HT-29 (cell line): ENCODE results near the gene PRMT9. TPM values are rescaled to one million over a fixed set of nuclear protein-coding genes. Genes with fewer than 3 reads are reported as not detected.

Experiments
- DNase-seq: peaks from one replicate; pipeline ENCODE4 v3.0.0-alpha.2; 2015; ENCODE audit warnings: low spot score
- total RNA-seq: library from RNA; depleted of rRNA; stranded (reverse); fragments of >200 nt; shearing (Covaris generic); gene quantifications from 2 replicates; pipeline ENCODE4 v1.2.3, GENCODE V29; 2014; rRNA removed

The PRMT9 gene
- total RNA-seq = 2.4 and 3.8 TPM in 2 replicates

- peak; percentile 83 for DNase-seq
These were observed at the start of gene PRMT9 for GRCh38 chr4:147683717-147684700. Gene PRMT9, minus strand, starts transcription at chr4:147684163. Its CDS starts 176 bp downstream, at chr4:147683987.

DNA sequence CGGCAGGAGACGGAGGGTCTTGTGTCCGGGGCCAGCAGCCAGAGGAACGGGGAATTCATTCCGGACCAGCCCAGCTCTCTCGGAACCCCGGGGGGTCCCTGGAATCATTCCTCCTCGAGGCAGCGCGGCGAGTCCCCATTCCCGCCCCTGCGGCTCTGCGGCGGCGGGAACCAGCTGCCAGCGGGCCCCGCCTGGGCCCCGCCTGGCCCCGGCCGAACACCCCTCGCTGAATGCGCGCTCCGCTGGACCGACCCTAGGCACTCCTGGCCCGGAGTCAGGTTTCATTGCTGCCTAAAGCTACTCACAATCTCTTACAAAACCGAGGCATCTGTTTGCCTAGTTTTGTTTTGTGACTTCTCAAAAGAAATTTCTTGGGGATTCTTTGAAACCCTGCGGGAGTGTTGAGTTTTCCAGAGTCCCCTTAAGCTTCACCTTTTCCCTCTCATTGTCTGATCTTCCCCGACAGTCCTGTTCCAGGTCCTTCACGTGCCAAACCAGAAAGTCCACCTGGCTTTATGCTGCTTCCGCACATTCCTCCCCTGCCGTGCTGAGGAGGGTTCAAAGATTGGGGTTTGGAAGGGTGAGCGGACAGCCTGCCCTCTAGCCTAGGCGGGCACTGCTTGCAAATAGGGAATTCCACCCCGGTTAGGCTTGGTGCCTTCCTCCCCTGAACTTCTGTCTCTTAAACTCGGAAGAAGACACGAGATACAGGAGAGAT is 48.7 kb upstream of the PRMT9 start:
- DNase-seq = peak; percentile 34

DNA sequence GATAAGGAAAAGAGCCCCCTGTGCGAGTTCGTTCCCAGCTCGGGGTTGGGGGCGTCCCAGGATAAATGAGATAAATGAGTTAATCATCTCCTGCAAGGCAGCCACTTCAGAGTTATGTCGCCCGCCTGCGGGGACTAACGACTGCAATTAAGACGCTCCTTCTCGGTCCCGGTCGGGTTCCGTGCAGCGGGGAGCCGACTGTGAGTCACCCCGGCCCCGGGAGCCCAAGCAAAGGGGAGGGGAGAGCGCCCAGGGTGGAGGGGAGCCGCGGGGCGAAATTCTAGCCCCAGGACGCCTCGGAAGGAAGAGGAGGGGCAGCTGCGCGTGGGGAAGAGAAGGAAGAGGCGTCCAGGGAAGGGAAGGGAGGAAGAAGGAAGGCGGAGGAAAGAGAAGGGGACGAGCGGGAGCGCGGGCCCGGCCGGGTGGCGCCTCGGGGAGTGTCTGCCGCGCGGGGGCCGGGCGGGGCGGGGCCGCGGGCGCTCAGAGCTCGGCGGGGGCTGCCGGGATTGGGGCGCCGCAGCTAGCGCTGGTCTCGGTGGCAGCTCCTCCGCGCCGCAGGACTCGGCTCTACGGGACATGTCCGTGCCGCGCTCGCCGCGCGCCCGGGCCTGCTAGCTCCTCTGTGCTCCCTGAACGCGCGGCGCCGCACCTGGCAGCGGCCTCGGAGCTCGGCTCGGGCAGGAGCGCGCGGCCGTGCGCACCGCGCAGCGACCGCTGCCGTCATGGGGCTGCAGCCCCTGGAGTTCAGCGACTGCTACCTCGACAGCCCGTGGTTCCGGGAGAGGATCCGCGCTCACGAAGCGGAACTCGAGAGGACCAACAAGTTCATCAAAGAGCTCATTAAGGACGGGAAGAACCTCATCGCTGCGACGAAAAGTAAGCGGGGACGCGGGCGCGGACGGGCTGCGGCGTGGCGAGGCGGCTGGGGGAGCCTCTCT is 47.9 kb upstream of the PRMT9 start, which contains the start of gene ARHGAP10:
Gene ARHGAP10 (plus strand): TSS at position 509 of the 938 bp plus-strand sequence. CDS start 214 bp downstream, at position 723.
- DNase-seq = peak; percentile 54

GRCh38 chr4:147730333-147730732 is 46.4 kb upstream of the PRMT9 start:
- DNase-seq = no peak

- DNase-seq = no peak
These were observed 43.6 kb upstream of the PRMT9 start for GRCh38 chr4:147727476-147728028.

DNA sequence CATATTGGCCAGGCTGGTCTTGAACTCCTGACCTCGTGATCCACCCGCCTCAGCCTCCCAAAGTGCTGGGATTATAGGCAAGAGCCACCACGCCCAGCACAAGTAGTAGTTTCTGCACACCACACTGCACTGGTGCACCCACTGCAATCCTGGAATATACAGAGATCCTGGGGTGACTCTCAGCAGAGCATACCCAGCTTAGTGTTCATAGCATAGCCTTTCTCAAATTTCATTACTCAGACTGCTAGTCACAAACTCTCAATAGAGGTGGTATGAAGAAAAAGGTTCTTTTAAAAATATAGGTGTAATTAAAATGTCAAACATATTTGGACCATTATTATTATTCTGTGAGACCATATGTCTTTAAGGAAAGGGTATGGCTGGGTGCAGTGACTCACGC is 41.7 kb upstream of the PRMT9 start:
- no peak for DNase-seq

GRCh38 chr4:147724468-147725201 is 40.7 kb upstream of the PRMT9 start:
- no peak for DNase-seq

DNA sequence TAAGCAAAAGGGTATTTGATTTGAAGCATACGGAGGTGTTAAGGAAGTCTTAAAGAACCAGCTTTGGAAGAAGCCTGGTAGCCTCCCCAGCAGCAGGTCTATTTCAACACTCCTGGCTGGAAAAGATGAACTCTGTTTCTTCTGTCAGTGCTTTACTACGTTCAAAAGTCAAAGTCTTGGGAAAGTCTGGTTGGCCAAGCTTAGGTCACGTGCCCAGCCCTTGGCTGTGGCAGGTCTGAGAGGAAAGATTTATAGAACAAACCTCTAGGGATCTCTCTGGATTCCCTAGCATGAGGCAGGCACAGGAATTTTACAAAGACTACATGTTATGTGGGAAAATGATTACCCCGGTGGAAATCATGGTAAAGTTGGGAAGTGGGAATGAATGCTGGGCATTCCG is 39.4 kb upstream of the PRMT9 start:
- DNase-seq = no peak

- DNase-seq = no peak
These were observed 33.9 kb upstream of the PRMT9 start for GRCh38 chr4:147717878-147718277.

DNA sequence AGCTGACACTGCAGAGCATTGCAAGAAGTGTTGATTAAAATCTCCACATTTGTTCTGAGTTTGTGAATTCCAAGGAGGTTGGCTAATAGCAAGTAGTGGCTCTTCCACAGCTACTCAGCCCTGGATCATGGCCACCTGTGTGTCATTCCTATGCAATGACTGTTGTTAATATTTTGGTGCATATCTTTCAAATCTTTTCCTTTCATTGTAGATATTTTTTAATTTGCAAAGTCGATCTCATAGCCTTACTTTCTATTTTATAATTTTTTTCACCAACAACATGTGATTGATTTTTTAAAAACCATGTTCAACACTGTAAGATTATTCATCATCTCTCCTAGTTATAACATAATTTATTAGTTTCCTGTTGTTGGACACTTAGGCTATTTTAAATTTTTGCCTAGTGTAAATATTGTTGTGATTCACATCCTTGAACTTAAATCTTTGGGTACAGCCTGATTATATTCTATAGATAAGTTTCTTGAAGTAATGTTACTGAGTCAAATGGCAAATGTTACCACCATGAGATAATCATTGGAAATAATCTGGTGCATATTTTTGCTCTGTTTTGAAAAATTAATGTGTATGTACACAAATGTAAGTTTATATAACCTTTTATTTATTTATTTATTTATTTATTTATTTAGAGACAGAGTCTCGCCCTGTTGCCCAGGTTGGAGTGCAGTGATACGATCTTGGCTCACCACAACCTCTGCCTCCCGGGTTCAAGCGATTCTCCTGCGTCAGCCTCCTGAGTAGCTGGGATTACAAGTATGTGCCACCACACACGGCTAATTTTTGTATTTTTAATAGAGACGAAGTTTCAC is 30.8 kb upstream of the PRMT9 start:
- no peak for DNase-seq

DNA sequence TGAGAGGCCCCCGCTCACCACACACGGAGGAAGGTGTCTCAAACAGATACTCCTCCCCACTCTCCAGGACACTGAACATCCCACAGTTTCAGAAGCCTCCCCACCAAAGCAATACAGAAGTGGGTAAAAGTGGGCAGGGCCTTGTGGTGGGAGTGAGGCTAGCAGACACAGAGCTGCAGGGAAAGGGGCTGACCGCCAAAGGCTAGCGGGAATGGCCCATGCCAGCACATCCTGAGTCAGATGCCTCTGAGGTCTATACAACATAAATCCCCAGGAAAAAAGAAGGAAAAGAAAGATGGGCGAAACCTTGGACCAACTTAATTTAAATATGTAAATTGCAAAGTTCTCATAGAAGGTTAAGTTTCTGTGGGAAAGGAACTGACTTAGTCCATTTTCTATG is 26.0 kb upstream of the PRMT9 start:
- DNase-seq = no peak

DNA sequence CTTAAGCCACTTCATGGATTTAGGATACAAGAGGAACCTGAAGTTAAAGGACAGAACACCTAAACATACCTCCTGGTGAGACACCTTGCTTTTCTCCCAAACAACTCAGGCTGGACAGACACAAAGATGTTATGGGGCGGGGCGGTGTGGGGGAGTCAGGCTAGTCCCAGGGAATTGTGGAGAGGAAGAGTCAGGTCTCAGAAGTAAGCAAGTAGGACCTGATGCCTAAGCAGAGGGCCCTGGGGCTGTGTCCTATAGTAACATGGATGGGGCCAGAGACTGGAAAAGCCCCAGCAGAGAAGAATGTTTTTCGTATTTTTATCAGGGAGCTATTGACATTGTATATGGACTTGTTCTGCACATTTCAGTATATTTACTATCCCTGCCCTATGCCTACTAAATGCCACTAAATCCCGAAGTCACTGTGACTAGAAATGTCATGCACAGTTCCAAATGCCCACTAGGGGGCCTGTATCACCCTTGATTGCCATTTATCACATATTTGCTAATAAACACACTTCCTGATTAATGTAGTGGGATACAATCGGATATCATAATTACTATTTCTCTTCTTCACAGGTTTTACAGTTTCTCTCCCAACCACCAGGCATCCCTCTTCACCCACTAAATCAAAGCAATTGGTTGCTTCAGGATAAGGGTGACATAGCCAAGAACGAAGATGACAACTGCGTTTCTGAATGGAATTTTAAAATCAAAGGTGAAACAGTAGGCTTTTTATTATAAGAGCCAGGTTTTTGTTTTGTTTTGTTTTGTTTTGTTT is 24.1 kb upstream of the PRMT9 start:
- DNase-seq = peak; percentile 83

GRCh38 chr4:147704846-147705245 is 20.9 kb upstream of the PRMT9 start:
- no peak for DNase-seq

DNA sequence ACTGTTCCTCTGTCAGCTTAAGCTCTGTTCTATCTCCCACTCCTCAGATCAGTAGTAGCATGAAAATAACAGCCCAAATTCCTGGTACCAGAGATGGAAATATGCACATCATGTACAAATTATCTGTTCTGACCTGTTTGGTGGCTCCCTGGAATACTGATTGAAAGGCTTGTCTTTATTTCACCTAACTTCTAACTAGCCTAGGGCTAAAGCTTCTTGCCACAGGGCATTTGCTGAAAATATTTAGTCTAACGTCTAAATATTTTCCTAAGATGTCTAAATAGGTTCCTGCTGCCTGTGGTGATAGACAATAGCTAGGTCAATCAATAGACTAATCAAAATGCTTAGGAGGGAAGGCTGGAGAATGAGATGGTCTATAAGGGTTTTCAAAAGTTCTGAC is 12.9 kb upstream of the PRMT9 start:
- no peak for DNase-seq

GRCh38 chr4:147693218-147693617 is 9.3 kb upstream of the PRMT9 start:
- peak; percentile 20 for DNase-seq

- no peak for DNase-seq
These were observed 7.9 kb upstream of the PRMT9 start for GRCh38 chr4:147691820-147692219.

DNA sequence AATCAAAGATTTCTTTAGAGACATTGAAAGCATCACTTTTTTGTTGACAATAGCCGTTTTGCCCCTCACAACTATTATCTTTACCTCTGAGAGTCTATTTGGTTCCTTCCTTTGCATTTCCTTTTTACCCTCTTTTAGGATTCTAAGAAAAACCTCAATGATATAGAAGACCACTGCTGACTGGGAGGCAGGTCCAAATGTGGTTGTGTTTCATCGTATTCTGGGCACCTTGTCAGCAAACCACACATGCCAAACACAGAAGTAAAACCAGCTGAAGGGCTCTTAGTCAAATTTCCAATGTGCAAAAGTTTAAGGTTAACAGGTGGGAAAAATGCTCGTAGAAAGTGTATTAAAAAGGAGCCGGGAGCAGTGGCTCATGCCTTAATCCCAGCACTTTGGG is 5.1 kb upstream of the PRMT9 start:
- no peak for DNase-seq

- peak; percentile 17 for DNase-seq
These were observed 773 bp downstream of the PRMT9 start for GRCh38 chr4:147683188-147683591.

GRCh38 chr4:147682755-147683154 is 1.2 kb downstream of the PRMT9 start:
- DNase-seq = peak; percentile 2
